Fibroblast of skin of left quadriceps (primary cell): ENCODE measurements around the gene CRY1.
A peak's percentile ranks its signal among the peaks of the same experiment; 100 is the strongest.

Experiments used
- DNase-seq, 2 experiments: peaks; one replicate each; pipeline ENCODE4 v3.0.0-alpha.2; 2013; ENCODE audit warnings: low read depth in 2 of 2

Gene CRY1

DNA sequence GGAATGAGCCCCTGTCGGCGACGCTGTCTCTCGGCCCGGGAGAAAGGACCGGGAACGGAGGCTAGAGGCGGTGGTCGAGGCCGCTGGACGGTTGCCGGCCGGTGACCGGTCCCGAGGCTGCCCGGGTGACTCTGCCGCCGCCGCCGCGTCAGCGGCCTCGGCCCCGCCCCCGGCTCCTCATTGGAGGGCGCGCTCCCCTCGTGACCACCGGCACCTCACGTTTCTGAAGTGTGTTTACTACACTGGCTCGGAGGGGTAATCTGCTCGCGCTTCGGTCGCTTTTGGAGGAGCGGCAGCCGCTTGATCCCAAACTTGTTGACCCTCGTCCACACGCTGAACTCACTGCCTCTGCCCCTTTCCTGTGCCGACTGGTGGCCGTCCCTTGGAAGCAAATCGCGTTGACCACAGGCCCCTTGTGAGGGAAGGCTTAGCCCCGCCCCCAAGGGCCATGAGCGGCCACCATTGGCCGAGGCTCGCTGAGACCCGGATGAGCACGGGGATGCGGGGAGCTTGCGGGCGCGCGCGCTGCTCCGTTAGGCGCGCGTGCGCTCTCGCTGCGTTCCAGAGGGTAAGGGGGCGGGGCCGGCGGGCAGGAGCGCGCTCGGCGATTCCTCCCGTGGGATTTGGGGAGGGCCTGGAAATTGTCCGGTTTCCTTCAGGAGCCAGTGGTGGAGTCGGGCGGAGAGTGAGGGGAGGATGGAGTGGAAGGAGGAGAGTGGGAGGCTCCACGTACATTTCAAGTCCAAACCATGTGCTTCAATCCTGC, at the start of gene CRY1:
CRY1 (minus strand) TSS at position 133 of the 766 bp plus-strand sequence. CDS start 588 bp downstream, outside the sequence.
- peak; percentile 89 to 92 for DNase-seq

DNA sequence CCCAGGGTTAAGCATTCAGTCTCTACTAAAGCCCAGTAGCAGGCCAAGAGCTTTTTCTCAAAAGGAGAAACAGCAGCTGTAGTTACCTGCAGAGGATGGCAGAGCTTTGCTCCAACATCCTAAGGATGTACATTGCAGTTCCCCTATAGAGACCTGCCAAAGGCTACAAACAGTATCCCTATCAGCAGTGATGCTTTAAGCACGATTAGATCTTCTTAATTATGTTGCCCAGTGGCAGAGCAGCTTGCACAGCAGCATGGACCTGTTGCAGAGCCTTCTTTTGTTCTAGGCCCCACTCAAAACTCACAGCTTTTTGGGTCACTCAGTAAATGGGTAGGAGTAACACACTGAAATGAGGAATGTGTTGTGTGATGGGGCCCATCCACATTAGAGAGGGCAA, 46.4 kb upstream of the CRY1 start:
- DNase-seq = no peak

DNA sequence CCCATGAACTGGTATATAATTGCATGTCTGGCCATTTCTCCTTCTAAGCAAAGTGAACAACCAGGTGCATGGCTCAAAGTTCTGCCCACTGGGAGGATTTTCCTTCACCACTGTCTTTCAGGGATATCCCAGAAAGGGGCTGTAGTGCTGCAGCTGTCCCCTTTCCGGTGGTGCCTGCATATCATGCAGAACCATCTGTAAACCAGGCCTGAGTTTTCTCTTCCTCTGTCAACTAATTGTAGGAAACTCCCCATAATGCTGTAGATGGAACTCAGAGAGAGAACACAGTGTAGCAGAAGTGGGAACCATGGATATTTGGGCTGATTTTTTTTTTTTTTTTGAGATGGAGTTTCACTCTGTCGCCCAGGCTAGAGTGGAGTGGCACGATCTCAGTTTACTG, 45.6 kb upstream of the CRY1 start:
- no peak for DNase-seq

DNA sequence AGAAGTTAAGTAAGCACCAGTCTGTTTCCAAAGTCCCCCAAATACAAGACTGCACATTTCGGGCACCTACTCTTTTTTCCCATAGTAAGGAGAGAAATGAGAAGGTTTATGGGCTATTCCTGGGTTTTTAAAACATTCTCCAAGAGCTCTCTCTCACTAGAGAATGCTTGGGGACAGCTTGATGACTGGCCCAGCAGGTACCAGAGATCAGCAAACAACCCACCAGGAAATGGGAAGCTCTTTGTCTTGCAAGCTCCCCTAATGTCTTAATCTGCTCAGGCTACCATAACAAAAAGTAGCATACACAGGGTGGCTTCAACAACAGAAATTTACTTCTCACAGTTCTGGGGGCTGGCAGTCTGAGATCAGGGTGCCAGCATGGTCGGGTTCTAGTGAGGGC, 41.8 kb upstream of the CRY1 start:
- no peak for DNase-seq

DNA sequence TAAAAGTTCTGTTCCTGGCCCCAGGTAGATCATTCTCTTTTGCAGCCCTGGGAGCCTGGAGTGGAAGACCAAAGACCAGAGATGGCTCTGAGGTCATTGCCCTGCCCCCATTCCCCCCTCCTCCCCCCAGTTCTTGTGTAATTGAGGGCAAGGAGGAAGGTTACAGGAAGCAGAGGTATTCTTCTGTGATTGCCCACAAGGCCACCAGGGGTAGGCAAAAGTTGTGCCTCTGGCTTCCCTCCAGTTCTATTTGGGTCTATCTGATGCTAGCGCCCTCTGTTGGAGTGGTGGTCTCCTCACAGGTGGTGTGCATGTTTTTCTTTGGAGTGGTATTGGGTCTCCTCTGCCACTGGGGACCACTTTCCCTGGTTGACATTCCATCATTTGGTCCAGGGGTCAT, 41.2 kb upstream of the CRY1 start:
- no peak for DNase-seq

DNA sequence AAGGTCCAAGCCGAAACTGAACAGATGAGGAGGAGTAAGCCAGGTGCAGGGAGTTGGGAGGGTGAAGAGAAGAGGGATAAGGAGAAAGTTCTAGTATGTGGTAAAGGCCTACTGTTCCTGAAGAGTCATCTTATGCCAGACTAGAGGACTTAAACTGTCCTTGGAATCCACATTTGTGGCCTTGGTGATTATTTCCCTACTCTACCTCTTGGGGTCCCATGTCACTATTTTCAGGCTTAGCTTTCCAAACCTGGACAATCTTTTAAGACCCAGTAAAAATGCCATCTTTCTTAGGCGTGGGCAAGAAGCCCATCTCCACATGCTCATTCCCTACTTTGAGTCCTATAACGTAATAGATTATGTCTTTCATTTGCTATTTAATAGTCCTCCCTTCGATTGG, 40.1 kb upstream of the CRY1 start:
- no peak for DNase-seq

DNA sequence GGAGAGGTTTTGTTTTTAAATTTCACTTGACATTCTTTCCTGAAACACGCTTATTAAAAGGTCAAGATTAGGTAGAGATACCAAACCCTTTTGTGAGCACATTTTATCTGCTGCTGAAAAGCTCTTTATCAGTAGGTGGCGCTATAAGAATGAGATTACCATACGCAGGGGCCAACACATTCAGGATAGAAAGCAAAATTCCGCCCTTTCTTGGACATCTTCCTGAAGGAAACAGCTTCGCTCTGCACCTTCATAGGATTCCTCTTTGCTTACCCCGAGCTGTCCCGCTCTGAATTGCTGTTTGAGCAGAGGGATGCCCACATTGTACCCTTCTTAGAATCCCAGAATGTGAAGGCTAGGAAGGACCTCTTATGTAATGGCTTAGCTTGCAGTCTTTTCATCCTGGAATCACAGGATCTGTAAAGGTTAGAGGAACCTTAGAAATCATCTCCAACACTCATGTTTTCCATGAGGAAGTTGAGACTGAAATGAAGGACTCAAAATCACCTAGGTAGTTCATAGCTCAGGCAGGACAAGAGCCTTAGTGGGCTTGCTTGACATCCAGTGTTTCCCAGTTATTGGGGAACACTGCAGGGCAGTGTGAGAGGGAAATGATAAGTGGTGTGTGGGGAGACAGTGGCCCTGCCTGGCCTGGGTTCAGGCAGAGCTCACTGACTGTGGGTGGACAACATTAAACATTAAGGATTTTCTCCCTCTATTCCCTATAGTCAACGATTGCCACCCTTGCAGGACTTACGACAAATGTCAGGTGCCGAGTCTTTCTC, 38.7 kb upstream of the CRY1 start:
- peak; percentile 36 to 39 for DNase-seq

DNA sequence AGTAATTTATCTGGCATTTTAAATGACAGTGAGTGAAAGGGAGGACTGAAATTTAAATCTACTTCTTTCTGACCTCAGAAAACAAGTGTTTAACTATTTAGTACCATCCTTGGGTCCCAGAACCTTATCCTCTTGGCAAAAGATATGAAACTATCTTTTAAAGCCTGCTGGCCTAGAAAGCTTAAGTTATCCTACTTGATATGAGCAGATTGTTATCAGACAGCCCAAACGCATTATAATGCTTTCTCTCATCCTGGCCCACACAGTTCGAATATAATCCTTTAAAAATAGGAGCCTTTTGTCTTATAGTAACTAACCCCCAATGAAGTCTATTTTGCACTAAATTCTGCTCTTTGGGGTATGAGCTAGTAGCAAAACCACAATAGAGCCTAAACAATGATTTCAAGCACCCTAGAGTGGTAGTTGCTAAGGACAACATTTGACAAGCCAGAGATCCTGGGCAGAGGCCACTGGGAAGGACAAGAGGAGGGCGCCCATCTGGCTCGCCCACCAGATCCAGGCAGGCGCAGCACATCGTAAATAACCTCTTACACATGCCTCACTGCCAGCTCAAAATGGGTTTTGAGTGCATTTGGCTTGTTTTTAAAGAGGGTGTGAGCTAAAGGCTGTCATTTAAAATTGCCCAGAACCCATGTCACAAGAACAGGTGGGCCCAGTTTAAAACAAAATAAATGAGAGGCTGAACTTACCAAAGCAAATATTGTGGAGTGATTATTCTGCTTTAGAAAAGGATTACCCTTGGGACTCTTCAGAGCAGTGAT, 37.7 kb upstream of the CRY1 start:
- DNase-seq = no peak

DNA sequence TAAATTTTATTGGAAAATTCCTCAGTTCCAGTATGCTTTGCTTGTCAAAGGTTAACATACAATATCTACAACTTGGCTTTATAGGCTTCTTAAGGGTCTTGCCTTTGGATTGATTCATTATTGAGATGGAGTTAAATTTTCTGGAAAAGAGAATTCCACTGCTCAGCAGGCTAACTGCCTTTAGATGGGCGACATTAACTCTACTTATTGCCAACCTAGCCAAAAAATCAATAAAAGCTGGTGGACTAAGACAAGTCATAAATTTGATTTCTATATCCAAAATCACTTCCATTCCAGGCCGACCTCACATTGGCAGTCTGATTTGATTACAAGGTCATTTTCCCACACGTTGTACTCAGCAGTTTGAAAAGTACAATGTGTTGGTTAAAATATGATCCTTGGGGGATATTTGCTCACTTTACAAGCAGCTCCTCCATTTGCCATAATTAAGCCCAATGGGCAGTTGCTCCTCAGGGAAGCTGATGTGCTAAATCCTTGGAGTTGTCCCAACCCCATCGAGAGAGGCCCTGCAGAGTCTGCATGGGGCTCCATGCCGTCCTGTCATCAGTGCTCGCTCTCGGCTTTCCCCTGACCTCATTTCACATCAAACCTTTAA, 36.1 kb upstream of the CRY1 start:
- DNase-seq = no peak

DNA sequence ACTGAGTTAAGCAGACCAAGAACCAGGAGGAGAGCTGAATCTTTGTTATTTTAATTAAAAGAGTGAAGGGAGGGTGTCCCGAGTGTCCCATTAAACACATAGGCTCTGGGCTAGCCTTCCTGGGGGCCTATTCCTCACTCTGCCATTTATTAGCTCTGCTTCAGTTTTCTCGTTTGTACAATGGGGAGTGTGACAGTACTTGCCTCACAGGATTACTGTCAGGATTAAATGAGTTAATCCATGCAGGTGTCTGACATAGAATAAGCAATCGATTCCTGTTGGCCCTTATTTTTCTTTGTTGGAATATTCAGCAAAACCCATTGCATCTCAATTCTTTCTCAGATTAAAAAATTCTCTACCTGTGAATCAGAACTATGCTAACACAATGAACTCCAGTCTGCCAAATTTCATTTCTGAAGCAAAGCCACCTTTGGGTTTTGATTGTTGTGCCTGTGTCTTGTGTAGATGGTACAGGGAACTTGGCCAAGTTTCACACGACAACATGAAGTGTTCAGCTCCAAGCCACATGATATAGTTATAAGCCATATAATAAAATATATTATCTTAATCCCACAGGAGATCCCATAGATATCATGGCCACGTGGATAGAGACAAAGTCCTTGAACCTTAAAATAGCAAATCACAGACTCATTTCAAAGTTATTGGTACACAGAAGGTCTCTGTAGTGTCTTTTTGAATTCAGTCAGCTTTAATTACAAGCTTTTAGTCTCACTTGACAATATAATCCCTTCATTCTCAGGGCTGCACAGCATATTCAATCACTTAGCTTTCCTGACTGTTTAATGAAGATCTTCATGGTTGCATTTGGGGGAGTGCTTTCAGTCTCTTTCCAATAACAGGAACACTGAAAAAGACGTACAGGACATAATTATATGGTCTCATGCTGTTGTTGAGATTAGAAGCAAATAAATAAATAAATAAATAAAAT, 34.4 kb upstream of the CRY1 start:
- no peak for DNase-seq

DNA sequence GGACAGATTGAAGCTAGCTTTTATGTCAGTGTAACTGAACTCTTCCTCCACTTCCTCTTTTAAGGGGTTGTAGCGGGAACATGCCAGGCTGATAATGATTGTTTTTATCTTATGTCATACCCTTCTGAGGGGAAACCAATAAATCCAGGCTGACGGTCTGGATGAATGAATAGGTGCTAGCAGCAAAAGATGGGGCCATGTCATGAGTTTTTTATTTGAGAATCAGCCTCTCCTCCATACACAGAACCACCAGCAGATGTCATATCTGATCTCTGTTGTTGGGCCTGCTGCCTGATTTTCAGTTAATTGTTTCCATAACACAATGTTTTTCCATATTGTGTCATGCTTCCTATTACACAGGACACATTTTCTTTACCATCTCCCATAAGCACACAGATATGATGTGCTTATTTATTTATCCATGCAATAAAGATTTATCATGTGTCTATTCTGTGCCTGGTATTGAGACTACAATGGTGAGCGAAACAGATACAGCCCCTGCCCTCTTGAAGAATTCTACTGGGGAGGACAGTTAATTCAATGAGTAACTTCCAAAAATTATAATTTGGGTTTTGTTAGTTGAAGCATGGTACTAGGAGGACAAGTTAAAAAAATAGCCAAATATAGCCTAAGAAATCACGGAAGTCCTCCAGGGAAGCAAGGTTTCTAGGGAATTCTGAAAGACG, 33.6 kb upstream of the CRY1 start:
- peak; percentile 25 to 29 for DNase-seq

DNA sequence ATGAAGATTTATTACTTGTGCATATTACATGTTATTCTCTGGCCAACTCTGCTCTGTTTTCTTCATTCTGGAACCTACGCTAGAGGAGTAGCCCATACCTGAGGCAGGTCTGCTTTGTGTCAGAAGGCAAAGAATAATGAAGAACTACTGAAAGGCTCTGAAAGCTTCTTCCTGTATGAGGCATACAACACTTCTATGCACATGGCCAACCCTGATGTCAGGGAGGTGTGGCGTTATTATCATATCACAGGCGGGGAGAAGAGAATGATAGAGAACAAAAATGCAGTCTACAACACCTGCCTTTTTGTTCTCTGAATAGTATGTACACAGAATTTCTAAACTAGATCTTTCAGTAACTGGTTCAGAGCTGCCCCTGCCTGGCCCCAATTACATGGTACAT, 32.5 kb upstream of the CRY1 start:
- no peak for DNase-seq

DNA sequence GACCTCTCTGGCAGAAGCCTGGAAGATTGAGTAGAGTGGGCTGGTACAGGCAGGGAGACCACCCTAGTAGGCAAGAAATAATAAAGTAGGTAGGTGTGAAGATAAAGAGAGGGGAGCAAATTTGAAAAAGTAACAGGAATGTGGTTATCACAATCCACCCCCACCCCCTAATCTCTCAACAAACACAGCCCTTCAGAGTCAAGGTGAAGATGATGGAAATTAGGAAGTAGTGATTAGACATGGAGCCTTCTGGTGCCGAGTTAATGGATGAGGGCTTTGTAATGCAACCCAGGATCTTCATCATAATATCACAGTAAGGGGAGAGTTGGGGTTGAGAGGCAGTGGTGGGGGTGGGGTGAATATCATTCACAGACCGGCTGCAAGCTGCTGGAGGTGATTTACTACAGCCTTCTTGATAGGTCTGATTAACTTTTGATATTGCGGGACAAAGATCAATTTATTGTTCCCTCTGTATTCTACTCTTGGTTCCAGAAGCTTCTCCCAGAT, 29.2 kb upstream of the CRY1 start:
- DNase-seq = no peak

DNA sequence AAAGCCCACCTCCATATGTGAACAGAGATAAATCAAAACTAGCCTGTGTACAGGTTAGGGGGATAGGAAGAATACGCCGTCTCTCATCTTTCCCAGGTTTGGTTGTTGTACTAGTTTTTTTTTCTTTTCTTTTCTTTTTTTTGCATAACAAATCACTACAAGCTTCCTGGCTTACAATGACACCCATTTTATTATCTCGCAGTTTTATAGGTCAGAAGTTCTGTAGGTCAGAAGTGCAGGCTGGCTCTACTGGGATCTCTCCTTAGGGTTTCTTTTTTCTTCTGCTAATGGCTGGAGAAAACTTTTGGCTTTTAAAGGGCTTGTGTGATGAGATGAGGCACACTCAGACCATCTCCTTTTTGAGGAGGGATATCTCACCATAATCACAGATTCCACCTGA, 25.7 kb upstream of the CRY1 start:
- DNase-seq = no peak

DNA sequence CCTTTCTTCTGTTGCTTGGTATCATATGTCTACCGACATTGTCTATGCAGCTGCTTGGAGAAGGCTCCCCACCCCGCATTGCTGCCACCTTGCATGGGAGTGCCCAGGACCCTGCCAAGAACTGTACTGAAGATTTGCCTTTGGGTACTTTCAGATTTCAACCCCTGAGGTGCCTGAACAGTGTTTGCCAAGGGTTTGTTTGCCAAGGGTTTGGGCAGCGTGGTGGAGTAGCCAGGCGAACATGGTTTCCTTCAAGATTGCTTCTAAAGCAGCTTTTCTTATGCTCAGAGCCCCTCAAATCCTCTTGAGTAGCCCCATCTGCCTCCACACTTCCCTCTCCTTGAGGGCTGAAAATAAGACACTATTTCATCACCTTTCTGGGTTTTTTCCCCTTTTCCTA, 25.3 kb upstream of the CRY1 start:
- DNase-seq = no peak

DNA sequence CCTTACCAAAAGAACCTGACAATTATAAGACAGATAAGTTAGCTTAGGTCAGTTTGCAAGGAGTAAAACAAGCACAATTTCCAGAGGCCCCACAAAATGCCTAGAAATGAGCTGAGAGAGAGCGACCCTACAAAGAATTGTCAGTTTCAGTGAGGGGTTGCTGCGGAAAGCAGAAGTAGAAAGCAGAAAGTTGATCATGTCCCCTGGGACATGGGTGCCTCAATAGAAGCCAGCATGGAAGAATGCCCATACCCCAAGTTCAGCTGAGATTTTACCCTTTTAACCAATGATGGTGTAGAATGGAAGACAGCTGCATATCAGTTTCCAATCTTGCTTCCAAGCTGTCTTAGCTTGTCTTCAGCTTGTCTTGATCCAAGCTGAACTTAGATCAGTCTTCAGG, 21.8 kb upstream of the CRY1 start:
- DNase-seq = no peak

DNA sequence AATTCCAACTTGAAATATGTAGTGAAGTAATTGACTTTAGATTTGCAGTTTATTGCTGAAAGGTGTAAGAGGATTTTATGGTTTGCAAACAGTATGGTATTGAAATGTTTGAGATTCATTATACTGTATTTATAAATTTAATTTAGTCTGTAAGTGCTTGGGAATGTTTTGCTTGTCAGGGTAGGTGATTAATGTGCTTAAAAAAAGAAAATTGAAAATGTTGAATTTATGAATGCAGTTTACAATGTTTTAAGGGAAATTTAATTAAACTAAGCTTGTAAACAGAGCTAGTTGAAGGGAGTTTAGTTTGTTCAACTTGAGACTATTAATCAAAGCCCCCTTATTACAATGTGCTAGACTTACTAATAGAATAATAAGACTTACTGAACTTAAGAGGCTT, 18.0 kb upstream of the CRY1 start:
- no peak for DNase-seq

DNA sequence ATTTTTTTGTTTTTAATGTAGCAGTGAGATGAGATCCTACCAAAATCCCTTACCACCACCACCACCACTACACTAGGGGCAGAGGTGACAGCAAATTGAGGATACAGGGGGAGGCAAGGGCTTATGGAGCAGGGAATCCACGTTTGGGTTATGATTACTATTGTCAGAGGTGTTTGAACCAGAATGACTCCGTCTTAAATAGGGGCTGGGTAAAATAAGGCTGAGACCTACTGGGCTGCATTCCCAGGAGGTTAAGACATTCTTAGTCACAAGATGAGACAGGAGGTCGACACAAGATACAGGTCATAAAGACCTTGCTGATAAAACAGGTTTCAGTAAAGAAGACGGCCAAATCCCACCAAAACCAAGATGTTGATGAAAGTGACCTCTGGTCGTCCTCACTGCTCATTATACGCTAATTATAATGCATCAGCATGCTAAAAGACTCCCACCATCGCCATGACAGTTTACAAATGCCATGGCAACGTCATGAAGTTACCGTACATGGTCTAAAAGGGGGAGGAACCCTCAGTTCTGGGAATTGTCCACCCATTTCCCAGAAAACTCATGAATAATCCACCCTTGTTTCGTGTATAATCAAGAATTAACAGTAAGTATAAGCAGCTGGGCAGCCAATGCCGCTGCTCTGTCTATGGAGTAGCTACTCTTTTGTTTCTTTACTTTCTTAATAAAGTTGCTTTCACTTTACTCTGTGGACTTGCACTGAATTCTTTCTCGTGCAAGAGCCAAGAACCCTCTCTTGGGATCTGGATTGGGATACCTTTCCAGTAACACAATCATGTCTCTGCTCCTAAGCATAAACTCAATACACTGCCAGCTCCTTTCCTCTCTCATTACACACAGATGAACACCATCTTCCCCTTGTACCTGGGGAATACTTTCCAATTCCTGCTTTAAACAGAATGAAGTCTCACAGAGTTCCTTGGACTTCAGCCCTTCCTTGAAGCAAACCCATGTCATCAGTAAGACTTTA, 16.7 kb upstream of the CRY1 start:
- no peak for DNase-seq

DNA sequence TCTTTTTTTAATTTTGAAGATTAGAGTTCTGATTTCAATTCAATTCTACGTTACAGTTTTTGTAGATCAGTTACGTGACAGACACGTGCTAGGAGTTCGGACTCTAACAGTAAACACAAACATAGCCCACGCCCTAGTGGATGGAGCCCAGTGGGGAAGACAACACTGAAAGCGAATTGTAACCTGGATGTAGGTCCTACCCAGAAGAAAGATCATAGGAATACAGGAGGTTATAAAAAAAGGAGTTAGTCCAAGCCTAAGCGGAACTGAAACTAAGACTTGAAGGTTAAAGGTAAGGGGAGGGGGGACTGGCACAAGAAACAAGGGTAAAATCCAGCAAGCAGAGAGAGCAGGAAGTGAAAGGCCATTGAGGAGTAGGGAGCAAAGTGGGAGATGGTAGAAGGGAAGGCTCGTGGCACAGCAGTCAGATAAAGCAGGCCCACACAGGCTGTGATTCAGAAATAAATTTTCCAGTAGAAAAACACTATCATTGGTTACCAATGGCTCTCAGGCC, 15.7 kb upstream of the CRY1 start:
- DNase-seq = no peak
